Measurements from ENCODE around the gene EPN1. TPM values are rescaled to one million over a fixed set of nuclear protein-coding genes. Genes with fewer than 3 reads are reported as not detected.

EPN1 gene
- total RNA-seq, 1 experiment from 2014 or later, result 162 TPM

DNA sequence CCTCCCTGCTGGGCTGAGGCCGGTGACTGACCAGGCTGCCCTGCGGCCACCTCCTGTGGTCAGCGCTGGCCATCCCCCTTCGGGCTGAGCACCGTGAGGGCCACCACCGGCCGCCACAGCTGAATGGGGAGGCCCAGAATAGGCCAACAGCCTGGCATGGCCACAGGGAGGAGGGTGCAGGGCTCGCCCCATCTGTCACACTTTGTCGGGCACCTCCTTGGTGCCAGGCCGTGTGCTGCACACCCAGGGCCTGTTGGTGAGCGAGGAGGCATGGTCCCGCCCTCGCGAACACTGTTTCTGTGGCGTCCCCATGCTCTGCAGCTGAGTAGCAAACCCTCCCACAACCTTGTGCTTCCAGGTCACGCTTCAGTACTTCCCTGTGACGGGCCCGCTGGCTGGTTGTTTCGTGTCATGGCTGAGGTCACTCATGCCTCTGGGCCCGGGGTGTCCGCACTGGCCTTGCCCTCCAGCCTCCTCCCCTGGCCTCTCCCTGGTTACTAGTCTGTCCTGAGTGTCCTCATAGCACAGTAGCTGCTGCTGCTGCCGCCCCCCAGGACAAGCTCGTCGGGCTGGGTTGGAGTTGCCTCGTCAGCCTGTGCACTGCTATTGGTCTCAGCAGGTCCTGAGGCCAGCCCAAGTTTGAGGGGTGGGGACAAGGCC is 15.2 kb downstream of the EPN1 start:
- Mint-ChIP-seq H3K4me1 (ENCODE audit: low read depth, unreplicated experiment) (peaks cover 28% of the 10 kb centered on the region), H3K9me3 (ENCODE audit: low read depth, unreplicated experiment) (no peaks in the 10 kb centered on the region), H3K27ac (ENCODE audit: unreplicated experiment) (no peak overlapping the region), H3K36me3 (ENCODE audit: insufficient read depth, unreplicated experiment) (peaks cover 72% of the 10 kb centered on the region), H3K27me3 (ENCODE audit: unreplicated experiment) (no peaks in the 10 kb centered on the region), H3K4me3 (ENCODE audit: low read depth, unreplicated experiment) (no peak overlapping the region)
- no TSS peak for BruUV-seq (replicated peaks)
- no peak for TF ChIP-seq CTCF (IDR thresholded peaks at IDR 0.05; ENCODE audit: unreplicated experiment)
- CTCF ChIA-PET, result no interaction called here
- intact Hi-C loops (cut with micrococcal nuclease; ENCODE audit: unreplicated experiment), result no loop called here
- DNase-seq, result no peak

GRCh38 chr19:55690769-55691545 is 15.9 kb downstream of the EPN1 start:
- CTCF ChIA-PET, result no interaction called here
- peaks cover 72% of the 10 kb centered on the region for H3K36me3 Mint-ChIP-seq (ENCODE audit: insufficient read depth, unreplicated experiment)
- no peak overlapping the region for H3K4me3 Mint-ChIP-seq (ENCODE audit: low read depth, unreplicated experiment)
- H3K27me3 Mint-ChIP-seq (ENCODE audit: unreplicated experiment), result no peaks in the 10 kb centered on the region
- no TSS peak for BruUV-seq (replicated peaks)
- H3K9me3 Mint-ChIP-seq (ENCODE audit: low read depth, unreplicated experiment), result no peaks in the 10 kb centered on the region
- DNase-seq, result no peak
- peaks cover 21% of the 10 kb centered on the region for H3K4me1 Mint-ChIP-seq (ENCODE audit: low read depth, unreplicated experiment)
- TF ChIP-seq CTCF (IDR thresholded peaks at IDR 0.05; ENCODE audit: unreplicated experiment), result no peak
- H3K27ac Mint-ChIP-seq (ENCODE audit: unreplicated experiment), result no peak overlapping the region
- intact Hi-C loops (cut with micrococcal nuclease; ENCODE audit: unreplicated experiment), result no loop called here

DNA sequence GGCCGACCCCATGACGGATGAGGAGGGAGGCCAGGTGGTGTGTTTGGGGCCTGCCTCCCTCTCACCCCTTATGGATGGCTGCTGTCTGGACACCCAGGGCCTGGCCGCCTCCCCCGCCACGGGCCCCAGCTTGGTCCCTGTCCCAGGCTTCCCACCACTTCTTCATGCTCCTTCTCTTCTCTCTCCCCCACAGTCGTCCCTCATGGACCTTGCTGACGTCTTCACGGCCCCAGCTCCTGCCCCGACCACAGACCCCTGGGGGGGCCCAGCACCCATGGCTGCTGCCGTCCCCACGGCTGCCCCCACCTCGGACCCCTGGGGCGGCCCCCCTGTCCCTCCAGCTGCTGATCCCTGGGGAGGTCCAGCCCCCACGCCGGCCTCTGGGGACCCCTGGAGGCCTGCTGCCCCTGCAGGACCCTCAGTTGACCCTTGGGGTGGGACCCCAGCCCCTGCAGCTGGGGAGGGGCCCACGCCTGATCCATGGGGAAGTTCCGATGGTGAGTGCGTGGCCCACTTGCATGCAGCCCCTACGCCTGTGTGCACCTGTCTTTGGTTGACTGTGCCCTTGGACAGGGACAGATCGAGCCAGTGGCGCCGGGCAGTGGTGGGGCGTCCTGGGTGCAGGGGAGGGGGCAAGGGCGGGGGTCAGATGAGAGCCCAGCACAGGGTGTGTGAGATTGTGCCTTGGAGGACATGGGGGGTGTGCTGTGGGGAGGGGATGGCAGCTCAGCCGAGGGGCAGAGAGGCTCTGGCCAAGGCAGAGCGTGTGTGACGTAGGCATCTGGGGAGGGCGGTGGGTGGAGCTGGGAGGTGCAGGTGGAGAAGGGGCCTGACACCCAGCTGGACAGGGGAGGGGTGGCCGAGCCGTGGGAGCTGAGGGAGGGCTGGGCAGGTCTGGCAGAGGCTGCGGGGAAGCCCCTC is 16.8 kb downstream of the EPN1 start:
- Mint-ChIP-seq H3K4me1 (ENCODE audit: low read depth, unreplicated experiment) (peaks cover 12% of the 10 kb centered on the region), H3K4me3 (ENCODE audit: low read depth, unreplicated experiment) (no peak overlapping the region), H3K27ac (ENCODE audit: unreplicated experiment) (no peak overlapping the region), H3K27me3 (ENCODE audit: unreplicated experiment) (no peaks in the 10 kb centered on the region), H3K36me3 (ENCODE audit: insufficient read depth, unreplicated experiment) (peaks cover 73% of the 10 kb centered on the region), H3K9me3 (ENCODE audit: low read depth, unreplicated experiment) (no peaks in the 10 kb centered on the region)
- intact Hi-C loops (cut with micrococcal nuclease; ENCODE audit: unreplicated experiment), result no loop called here
- no TSS peak for BruUV-seq (replicated peaks)
- no peak for DNase-seq
- CTCF ChIA-PET, result no interaction called here
- no peak for TF ChIP-seq CTCF (IDR thresholded peaks at IDR 0.05; ENCODE audit: unreplicated experiment)

- CTCF ChIA-PET, result no interaction called here
- no peak for TF ChIP-seq CTCF (IDR thresholded peaks at IDR 0.05; ENCODE audit: unreplicated experiment)
- intact Hi-C loops (cut with micrococcal nuclease; ENCODE audit: unreplicated experiment), result no loop called here
- peaks cover 73% of the 10 kb centered on the region for H3K36me3 Mint-ChIP-seq (ENCODE audit: insufficient read depth, unreplicated experiment)
- no peaks in the 10 kb centered on the region for H3K27me3 Mint-ChIP-seq (ENCODE audit: unreplicated experiment)
- no peaks in the 10 kb centered on the region for H3K9me3 Mint-ChIP-seq (ENCODE audit: low read depth, unreplicated experiment)
- no peak overlapping the region for H3K4me3 Mint-ChIP-seq (ENCODE audit: low read depth, unreplicated experiment)
- BruUV-seq (replicated peaks), result no TSS peak
- H3K4me1 Mint-ChIP-seq (ENCODE audit: low read depth, unreplicated experiment), result peaks cover 3% of the 10 kb centered on the region
- no peak overlapping the region for H3K27ac Mint-ChIP-seq (ENCODE audit: unreplicated experiment)
- no peak for DNase-seq
Observed at GRCh38 chr19:55692681-55693081, 17.7 kb downstream of the EPN1 start.
